ENCODE results near the gene GRIK1. TPM values are rescaled to one million over a fixed set of nuclear protein-coding genes. Genes with fewer than 3 reads are reported as not detected.
A peak's percentile ranks its signal among the peaks of the same experiment; 100 is the strongest.

The GRIK1 gene
- total and polyA plus RNA-seq, 3 experiments from 2014 or later: not detected

DNA sequence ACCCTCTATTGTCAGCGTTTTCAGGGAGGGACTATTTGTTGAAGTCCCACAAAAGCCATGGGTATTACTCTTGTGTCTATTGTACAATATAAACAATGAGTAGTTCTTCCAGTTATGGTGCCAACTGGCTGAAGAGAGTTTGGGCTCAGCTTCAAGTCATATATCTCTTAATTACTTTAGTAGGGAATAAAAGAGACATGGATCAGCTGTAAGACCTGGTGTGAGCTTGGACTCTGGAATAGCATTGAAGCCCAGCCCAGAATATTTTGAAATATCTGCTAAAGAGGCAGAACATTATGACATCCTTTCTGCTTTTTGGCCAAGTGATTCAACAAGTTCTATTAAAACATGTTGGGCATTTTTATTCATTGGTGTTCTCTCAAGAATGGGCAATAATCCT is 416.1 kb downstream of the GRIK1 start:
- POLR2A ChIA-PET: no interaction called here
- Histone ChIP-seq H3K4me1 (ENCODE audit: insufficient read depth, low read length) (no peaks in the 10 kb centered on the region), H3K27me3 (ENCODE audit: insufficient read depth, low read length, poor library complexity, severe bottlenecking) (no peaks in the 10 kb centered on the region), H3K9me3 (ENCODE audit: low read length) (no peaks in the 10 kb centered on the region), H3K36me3 (ENCODE audit: insufficient read depth, low read length) (no peaks in the 10 kb centered on the region), H3K27ac (ENCODE audit: low read depth, low read length) (no peak overlapping the region), H3K4me3 (ENCODE audit: low read length) (no peak overlapping the region)
- Mint-ChIP-seq H3K9me3 (peaks cover 5 to 31% (median 22%) of the 10 kb centered on the region in 5 donors), H3K27ac (no peak overlapping the region), H3K27me3 (peaks cover 0 to 2% of the 10 kb centered on the region in 2 donors), H3K4me1 (no peaks in the 10 kb centered on the region), H3K36me3 (peaks cover 2 to 35% (median 9%) of the 10 kb centered on the region in 3 donors), H3K4me3 (no peak overlapping the region)
- DNase-seq: no peak
- CTCF ChIA-PET: no interaction called here

- no peaks in the 10 kb centered on the region for H3K4me1 Mint-ChIP-seq
- peaks cover 0 to 22% (median 16%) of the 10 kb centered on the region in 5 donors for H3K9me3 Mint-ChIP-seq
- no peaks in the 10 kb centered on the region for H3K36me3 ChIP-seq (ENCODE audit: insufficient read depth, low read length)
- no peaks in the 10 kb centered on the region for H3K9me3 ChIP-seq (ENCODE audit: low read length)
- POLR2A ChIA-PET: no interaction called here
- no peak overlapping the region for H3K27ac Mint-ChIP-seq
- H3K4me3 ChIP-seq (ENCODE audit: low read length): no peak overlapping the region
- CTCF ChIA-PET: no interaction called here
- DNase-seq: no peak
- H3K36me3 Mint-ChIP-seq: peaks cover 0 to 28% (median 3%) of the 10 kb centered on the region in 3 donors
- H3K4me3 Mint-ChIP-seq: no peak overlapping the region
- H3K27me3 Mint-ChIP-seq: peaks cover 0 to 2% of the 10 kb centered on the region in 2 donors
- H3K27me3 ChIP-seq (ENCODE audit: insufficient read depth, low read length, poor library complexity, severe bottlenecking): no peaks in the 10 kb centered on the region
- H3K4me1 ChIP-seq (ENCODE audit: insufficient read depth, low read length): no peaks in the 10 kb centered on the region
- no peak overlapping the region for H3K27ac ChIP-seq (ENCODE audit: low read depth, low read length)
Measured at GRCh38 chr21:29521872-29522271, 417.9 kb downstream of the GRIK1 start.

GRCh38 chr21:29520171-29520570 is 419.6 kb downstream of the GRIK1 start:
- no peaks in the 10 kb centered on the region for H3K27me3 ChIP-seq (ENCODE audit: insufficient read depth, low read length, poor library complexity, severe bottlenecking)
- Mint-ChIP-seq H3K27ac (no peak overlapping the region), H3K4me1 (no peaks in the 10 kb centered on the region), H3K27me3 (no peaks in the 10 kb centered on the region), H3K9me3 (peaks cover 0 to 8% (median 3%) of the 10 kb centered on the region in 5 donors), H3K4me3 (no peak overlapping the region), H3K36me3 (peaks cover 0 to 13% (median 1%) of the 10 kb centered on the region in 3 donors)
- no peak for DNase-seq
- ChIA-PET POLR2A (no interaction called here), CTCF (no interaction called here)
- no peaks in the 10 kb centered on the region for H3K36me3 ChIP-seq (ENCODE audit: insufficient read depth, low read length)
- no peaks in the 10 kb centered on the region for H3K4me1 ChIP-seq (ENCODE audit: insufficient read depth, low read length)
- H3K9me3 ChIP-seq (ENCODE audit: low read length): no peaks in the 10 kb centered on the region
- no peak overlapping the region for H3K27ac ChIP-seq (ENCODE audit: low read depth, low read length)
- no peak overlapping the region for H3K4me3 ChIP-seq (ENCODE audit: low read length)

GRCh38 chr21:29514652-29515247 is 425.0 kb downstream of the GRIK1 start:
- Mint-ChIP-seq H3K4me1 (no peaks in the 10 kb centered on the region), H3K27me3 (no peaks in the 10 kb centered on the region), H3K27ac (no peak overlapping the region), H3K4me3 (no peak overlapping the region), H3K9me3 (peaks cover 6 to 17% (median 13%) of the 10 kb centered on the region in 5 donors), H3K36me3 (peaks cover 2 to 30% (median 15%) of the 10 kb centered on the region in 3 donors)
- CTCF ChIA-PET: interaction anchor here (1.4 kb wide), 1 partner anchor 12 kb away, joined by 3 read pairs; no protein-coding TSS in a partner anchor
- Histone ChIP-seq H3K4me1 (ENCODE audit: insufficient read depth, low read length) (no peaks in the 10 kb centered on the region), H3K4me3 (ENCODE audit: low read length) (no peak overlapping the region), H3K9me3 (ENCODE audit: low read length) (peaks cover 6% of the 10 kb centered on the region), H3K27ac (ENCODE audit: low read depth, low read length) (no peak overlapping the region), H3K27me3 (ENCODE audit: insufficient read depth, low read length, poor library complexity, severe bottlenecking) (no peaks in the 10 kb centered on the region), H3K36me3 (ENCODE audit: insufficient read depth, low read length) (no peaks in the 10 kb centered on the region)
- no peak for DNase-seq
- POLR2A ChIA-PET: no interaction called here

DNA sequence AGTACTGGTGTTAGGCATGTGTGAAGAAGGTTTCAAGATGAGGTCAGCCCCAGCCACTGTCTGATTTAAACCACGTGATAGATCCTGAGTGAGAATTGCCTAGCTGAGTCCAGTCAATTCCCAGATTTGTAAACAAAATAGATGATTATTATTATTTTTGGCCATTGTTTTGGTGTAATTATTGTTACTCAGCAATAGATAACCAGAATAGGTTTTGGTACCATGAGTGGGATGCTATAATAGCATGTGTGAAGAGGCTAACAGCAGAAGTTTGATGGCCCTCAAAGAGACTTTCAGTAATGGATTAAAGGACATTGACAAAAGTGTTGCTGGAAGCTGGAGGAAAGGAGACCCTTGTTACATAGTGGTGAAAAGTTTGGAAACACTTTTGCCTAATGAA is 426.3 kb downstream of the GRIK1 start:
- CTCF ChIA-PET: interaction anchor here (1.4 kb wide), 1 partner anchor 11 kb away, joined by 3 read pairs; no protein-coding TSS in a partner anchor

GRCh38 chr21:29511096-29511495 is 428.7 kb downstream of the GRIK1 start:
- Histone ChIP-seq H3K4me3 (ENCODE audit: low read length) (no peak overlapping the region), H3K36me3 (ENCODE audit: insufficient read depth, low read length) (no peaks in the 10 kb centered on the region), H3K27me3 (ENCODE audit: insufficient read depth, low read length, poor library complexity, severe bottlenecking) (no peaks in the 10 kb centered on the region), H3K27ac (ENCODE audit: low read depth, low read length) (no peak overlapping the region), H3K9me3 (ENCODE audit: low read length) (peaks cover 6% of the 10 kb centered on the region), H3K4me1 (ENCODE audit: insufficient read depth, low read length) (no peaks in the 10 kb centered on the region)
- H3K4me1 Mint-ChIP-seq: peaks cover 0 to 9% (median 0%) of the 10 kb centered on the region in 3 donors
- peaks cover 6 to 17% (median 13%) of the 10 kb centered on the region in 5 donors for H3K9me3 Mint-ChIP-seq
- DNase-seq: no peak
- H3K27ac Mint-ChIP-seq: no peak overlapping the region
- peaks cover 0 to 3% of the 10 kb centered on the region in 2 donors for H3K27me3 Mint-ChIP-seq
- peaks cover 2 to 33% (median 16%) of the 10 kb centered on the region in 3 donors for H3K36me3 Mint-ChIP-seq
- H3K4me3 Mint-ChIP-seq: no peak overlapping the region
- CTCF ChIA-PET: no interaction called here
- POLR2A ChIA-PET: no interaction called here

More for the DNA sequence above, 426.3 kb downstream of the GRIK1 start:
- Mint-ChIP-seq H3K9me3 (peaks cover 6 to 17% (median 13%) of the 10 kb centered on the region in 5 donors), H3K4me1 (no peaks in the 10 kb centered on the region), H3K4me3 (no peak overlapping the region), H3K27ac (no peak overlapping the region), H3K36me3 (peaks cover 2 to 33% (median 16%) of the 10 kb centered on the region in 3 donors), H3K27me3 (peaks cover 0 to 1% of the 10 kb centered on the region in 2 donors)
- POLR2A ChIA-PET: no interaction called here
- no peak overlapping the region for H3K4me3 ChIP-seq (ENCODE audit: low read length)
- H3K4me1 ChIP-seq (ENCODE audit: insufficient read depth, low read length): no peaks in the 10 kb centered on the region
- H3K27me3 ChIP-seq (ENCODE audit: insufficient read depth, low read length, poor library complexity, severe bottlenecking): no peaks in the 10 kb centered on the region
- no peaks in the 10 kb centered on the region for H3K36me3 ChIP-seq (ENCODE audit: insufficient read depth, low read length)
- no peak overlapping the region for H3K27ac ChIP-seq (ENCODE audit: low read depth, low read length)
- H3K9me3 ChIP-seq (ENCODE audit: low read length): peaks cover 6% of the 10 kb centered on the region
- DNase-seq: no peak

GRCh38 chr21:29509121-29509520 is 430.7 kb downstream of the GRIK1 start:
- no peaks in the 10 kb centered on the region for H3K27me3 ChIP-seq (ENCODE audit: insufficient read depth, low read length, poor library complexity, severe bottlenecking)
- peaks cover 0 to 3% of the 10 kb centered on the region in 2 donors for H3K27me3 Mint-ChIP-seq
- H3K27ac Mint-ChIP-seq: no peak overlapping the region
- DNase-seq: no peak
- H3K36me3 Mint-ChIP-seq: peaks cover 2 to 35% (median 23%) of the 10 kb centered on the region in 3 donors
- H3K27ac ChIP-seq (ENCODE audit: low read depth, low read length): no peak overlapping the region
- ChIA-PET POLR2A (no interaction called here), CTCF (no interaction called here)
- H3K4me3 ChIP-seq (ENCODE audit: low read length): no peak overlapping the region
- H3K36me3 ChIP-seq (ENCODE audit: insufficient read depth, low read length): no peaks in the 10 kb centered on the region
- no peak overlapping the region for H3K4me3 Mint-ChIP-seq
- no peaks in the 10 kb centered on the region for H3K9me3 ChIP-seq (ENCODE audit: low read length)
- H3K4me1 Mint-ChIP-seq: peaks cover 0 to 20% (median 0%) of the 10 kb centered on the region in 3 donors
- peaks cover 0 to 14% (median 7%) of the 10 kb centered on the region in 5 donors for H3K9me3 Mint-ChIP-seq
- no peaks in the 10 kb centered on the region for H3K4me1 ChIP-seq (ENCODE audit: insufficient read depth, low read length)

DNA sequence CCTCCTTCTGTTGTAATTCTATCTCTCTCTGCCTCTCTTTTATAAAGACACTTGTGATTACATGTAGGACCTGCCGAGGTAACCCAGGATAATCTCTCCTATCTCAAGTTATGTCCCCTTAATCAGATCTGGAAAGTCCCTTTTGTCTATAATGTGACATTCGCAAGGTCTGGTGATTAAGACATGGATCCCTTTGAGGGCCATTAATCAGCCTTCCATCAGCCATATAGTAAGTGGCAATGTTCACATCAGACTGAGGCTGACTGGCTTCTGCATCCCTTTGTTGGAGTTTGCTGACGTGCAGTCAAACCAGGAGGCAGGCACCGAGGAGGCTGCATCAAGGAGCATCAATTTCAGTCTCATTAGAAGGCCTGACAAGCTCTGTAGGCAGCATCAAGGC is 431.5 kb downstream of the GRIK1 start:
- no peak overlapping the region for H3K4me3 ChIP-seq (ENCODE audit: low read length)
- CTCF ChIA-PET: no interaction called here
- no peak overlapping the region for H3K27ac ChIP-seq (ENCODE audit: low read depth, low read length)
- H3K9me3 ChIP-seq (ENCODE audit: low read length): no peaks in the 10 kb centered on the region
- Mint-ChIP-seq H3K36me3 (peaks cover 1 to 33% (median 26%) of the 10 kb centered on the region in 3 donors), H3K27me3 (peaks cover 0 to 3% of the 10 kb centered on the region in 2 donors), H3K4me1 (peaks cover 0 to 20% (median 0%) of the 10 kb centered on the region in 3 donors), H3K27ac (peak overlapping the region in 1 of 8 donors; percentile 11), H3K9me3 (peaks cover 0 to 7% (median 0%) of the 10 kb centered on the region in 5 donors), H3K4me3 (no peak overlapping the region)
- no peaks in the 10 kb centered on the region for H3K27me3 ChIP-seq (ENCODE audit: insufficient read depth, low read length, poor library complexity, severe bottlenecking)
- POLR2A ChIA-PET: no interaction called here
- no peak for DNase-seq
- H3K4me1 ChIP-seq (ENCODE audit: insufficient read depth, low read length): no peaks in the 10 kb centered on the region
- no peaks in the 10 kb centered on the region for H3K36me3 ChIP-seq (ENCODE audit: insufficient read depth, low read length)

Data from CD8-positive, alpha-beta memory T cell (primary cell).